Stimulated activated CD8-positive, alpha-beta memory T cell treated with anti-CD3 and anti-CD28 coated beads, Interleukin-4, amount 100 ng/mL, for 48 hours (primary cell): ENCODE measurements around the gene P2RY14.

ENCODE experiments used
- DNase-seq: peaks from one replicate; pipeline ENCODE4 v3.0.0-alpha.2; 2020

Gene P2RY14

GRCh38 chr3:151278230-151278629 lies at the start of gene P2RY14:
Gene P2RY14 (minus strand): TSS chr3:151278542. CDS start chr3:151214316, 64,226 bp downstream.
- no peak for DNase-seq

- DNase-seq: no peak
Measured at GRCh38 chr3:151327571-151328198, 49.3 kb upstream of the P2RY14 start.

DNA sequence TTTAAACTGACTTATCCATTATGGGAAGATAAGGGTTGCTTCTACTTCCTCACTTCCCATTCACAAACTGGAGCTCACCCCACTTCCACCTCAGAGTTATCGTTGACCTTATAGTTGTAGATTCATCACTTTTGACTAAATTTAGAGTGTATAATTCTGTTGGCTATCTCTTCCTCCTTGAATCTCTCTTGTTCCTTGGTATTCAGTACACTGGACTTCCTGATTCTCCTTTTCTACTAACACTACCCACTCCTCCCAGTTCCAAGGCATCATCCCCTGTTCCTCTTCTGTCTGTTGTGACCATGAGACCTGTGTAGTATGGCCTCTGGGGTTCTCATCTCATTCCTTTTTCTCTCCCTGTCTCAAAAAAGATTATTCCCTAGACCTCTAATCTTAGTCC lies 44.2 kb upstream of the P2RY14 start:
- DNase-seq: no peak

DNA sequence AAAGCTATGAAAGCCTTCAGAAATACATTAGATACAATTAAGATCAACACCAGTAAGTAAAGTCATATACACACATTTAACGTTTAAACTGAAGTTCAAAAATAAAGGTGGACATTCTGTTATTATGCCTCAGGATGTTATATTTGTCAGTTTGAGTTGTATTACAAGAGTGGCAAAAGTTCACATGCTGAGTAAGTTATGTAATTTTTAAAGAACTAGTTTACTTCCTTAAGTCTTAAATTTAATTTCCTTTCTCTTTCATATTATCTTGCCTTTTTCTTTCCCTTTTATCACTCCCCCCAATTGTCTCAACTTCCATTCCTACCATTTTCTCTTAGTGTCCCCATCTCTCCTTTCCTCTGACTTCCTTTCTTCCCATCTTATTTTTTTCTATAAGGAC lies 43.2 kb upstream of the P2RY14 start:
- no peak for DNase-seq

DNA sequence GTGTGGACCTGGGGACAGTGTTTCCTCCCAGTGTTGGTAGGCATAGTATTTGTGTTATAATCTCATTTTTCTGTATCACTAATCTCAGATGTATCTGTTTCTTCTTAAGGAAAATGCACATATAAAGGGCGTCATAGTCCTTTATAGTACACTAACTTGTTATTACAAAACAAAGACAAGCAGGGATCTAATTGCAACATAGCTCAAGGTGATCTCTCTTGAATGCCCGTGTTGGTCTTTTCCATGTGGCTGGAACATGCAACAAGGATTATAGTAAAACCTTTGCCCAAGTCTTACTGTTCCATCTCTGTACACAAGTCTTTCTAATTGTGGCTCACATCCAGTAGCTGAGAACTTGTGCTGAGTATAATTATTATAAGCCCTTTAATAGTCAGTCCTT lies 41.8 kb upstream of the P2RY14 start:
- no peak for DNase-seq

GRCh38 chr3:151319628-151320027 lies 41.3 kb upstream of the P2RY14 start:
- DNase-seq: no peak

DNA sequence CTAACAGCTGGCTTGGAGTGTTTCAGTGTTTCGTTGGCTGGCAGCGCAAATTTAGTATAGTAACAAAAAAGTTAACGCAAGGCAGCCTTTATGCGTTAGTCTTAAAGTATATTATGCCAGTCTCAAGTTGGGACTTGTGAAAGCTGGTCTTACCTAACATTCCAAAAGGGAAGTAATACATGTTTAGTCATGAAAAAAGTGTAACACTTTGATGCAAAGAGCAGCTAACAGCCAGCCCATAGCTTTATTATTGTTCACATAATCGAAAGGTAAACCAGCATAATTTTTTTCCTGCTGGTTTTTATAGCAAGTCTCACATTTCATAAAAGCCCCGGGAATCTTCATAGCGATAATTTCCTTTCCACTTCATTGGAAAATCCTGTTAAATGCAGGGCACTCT lies 40.6 kb upstream of the P2RY14 start:
- DNase-seq: no peak

DNA sequence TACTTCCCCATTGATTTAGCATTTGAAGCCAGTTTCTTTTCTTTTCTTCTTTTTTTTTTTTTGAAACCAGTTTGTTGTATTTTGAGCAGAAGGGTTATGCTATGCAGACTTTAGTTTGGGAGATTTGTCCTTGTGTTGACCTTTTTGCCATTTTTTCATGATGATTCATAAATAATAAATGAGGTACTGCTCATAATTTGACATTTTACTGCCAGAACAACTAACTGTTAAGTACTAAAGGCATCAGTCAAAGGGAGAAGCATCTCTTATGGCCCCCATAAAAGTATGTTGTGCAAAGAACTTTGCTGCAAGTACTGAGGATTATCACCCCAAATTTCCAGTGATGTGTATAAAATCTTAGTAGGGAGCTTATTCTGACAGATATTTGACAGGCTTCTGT lies 40.0 kb upstream of the P2RY14 start:
- DNase-seq: no peak

DNA sequence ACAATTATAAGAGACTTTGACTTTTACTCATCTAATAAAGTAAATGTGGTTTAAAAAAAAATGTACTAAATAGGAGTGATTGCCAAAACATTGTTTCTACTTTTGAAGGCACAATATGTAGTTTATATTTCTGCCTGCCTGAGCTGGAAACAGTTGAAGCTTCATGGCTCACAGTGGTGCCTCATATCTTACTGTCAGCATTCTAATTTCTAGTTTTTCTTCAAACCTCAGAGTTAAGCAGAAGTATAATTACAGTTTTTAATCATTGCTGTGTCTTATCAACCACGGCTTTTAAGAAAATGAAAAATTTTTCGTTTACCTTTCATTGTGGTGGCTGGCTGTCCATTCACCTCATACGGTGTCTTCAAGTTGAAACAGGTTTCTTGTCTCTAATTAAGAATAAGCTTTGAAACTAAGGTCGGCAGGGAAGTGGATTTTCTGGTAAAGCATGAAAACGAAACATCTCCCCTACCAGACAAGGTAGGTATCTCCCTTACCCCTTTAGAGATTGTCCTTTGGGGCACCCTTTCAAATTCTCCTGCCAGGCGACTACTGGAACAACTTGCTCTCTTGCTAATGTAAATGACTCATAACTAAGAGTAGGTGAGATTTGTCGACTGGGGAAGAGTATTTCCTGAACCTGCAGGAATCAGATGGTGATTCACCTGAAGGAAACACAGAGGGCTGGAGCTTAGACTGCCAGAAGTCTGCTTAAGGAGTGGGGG lies 38.1 kb upstream of the P2RY14 start, which contains the start of gene GPR87:
TSS of gene GPR87 (minus strand) at position 554 of the 725 bp plus-strand sequence. CDS start 16,720 bp downstream, outside the sequence.
- DNase-seq: peak; percentile 44

DNA sequence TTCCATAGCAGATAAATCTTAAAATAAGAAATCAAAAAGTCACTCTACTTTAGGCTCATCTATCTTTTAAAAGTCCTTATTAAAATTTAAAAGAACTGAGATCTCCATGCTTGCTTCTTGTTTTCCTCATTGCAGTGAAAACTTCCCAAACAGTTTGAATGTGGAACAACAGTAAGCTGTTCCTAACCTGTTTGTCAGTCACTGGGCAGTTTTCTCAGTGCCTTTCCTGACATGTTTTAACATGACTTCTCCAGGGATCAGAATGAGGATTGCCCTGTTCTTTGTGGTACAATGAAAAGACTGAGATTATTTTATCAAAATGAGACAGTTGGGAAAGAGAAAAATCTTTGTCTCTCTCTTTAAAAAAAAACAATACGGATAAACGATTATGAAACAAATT lies 37.5 kb upstream of the P2RY14 start:
- no peak for DNase-seq

DNA sequence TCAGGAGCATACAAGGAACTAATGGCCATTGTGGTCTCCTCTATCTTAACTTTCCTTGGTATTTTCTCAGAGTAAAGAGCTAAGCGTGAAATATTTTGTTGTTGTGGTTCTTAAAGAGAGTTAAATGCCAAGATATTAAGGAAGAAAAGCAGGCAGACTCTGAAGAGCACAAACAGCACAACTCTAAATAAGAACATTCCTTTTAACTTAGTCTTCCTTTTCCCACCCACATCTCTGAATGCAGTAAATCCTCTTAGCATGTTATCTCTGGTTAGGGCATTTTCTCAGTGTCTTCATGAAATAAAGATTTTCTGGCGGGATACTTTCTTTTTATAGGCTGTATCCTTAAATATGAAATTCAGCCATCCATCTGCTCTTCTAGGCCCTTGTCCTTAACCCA lies 36.8 kb upstream of the P2RY14 start:
- no peak for DNase-seq

GRCh38 chr3:151314593-151314992 lies 36.3 kb upstream of the P2RY14 start:
- no peak for DNase-seq

- DNase-seq: no peak
Measured at GRCh38 chr3:151314137-151314536, 35.8 kb upstream of the P2RY14 start.

- DNase-seq: no peak
Measured at GRCh38 chr3:151312972-151313371, 34.6 kb upstream of the P2RY14 start.

- DNase-seq: no peak
Measured at GRCh38 chr3:151309566-151309965, 31.2 kb upstream of the P2RY14 start.

GRCh38 chr3:151307583-151308488 lies 29.5 kb upstream of the P2RY14 start:
- no peak for DNase-seq

GRCh38 chr3:151307131-151307530 lies 28.8 kb upstream of the P2RY14 start:
- no peak for DNase-seq

GRCh38 chr3:151306168-151306810 lies 27.9 kb upstream of the P2RY14 start:
- peak; percentile 40 for DNase-seq

DNA sequence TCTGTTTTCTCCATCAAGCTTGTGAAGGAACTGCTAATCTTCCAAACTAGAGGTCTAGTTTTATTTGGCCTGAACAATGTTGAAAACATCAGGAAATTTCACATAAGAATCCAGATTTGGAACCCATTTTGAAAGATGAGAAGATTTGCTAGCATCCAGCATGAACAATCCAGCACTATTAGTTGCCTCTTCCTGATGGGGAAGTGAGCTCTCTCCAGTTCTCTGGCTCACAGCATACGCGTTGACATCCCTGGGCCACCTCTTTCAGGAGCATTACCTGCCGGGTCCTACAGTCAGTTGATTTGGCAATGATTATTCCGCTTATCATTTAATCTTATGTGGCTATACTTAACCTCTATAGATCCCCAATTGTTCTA lies 27.4 kb upstream of the P2RY14 start:
- DNase-seq: no peak

DNA sequence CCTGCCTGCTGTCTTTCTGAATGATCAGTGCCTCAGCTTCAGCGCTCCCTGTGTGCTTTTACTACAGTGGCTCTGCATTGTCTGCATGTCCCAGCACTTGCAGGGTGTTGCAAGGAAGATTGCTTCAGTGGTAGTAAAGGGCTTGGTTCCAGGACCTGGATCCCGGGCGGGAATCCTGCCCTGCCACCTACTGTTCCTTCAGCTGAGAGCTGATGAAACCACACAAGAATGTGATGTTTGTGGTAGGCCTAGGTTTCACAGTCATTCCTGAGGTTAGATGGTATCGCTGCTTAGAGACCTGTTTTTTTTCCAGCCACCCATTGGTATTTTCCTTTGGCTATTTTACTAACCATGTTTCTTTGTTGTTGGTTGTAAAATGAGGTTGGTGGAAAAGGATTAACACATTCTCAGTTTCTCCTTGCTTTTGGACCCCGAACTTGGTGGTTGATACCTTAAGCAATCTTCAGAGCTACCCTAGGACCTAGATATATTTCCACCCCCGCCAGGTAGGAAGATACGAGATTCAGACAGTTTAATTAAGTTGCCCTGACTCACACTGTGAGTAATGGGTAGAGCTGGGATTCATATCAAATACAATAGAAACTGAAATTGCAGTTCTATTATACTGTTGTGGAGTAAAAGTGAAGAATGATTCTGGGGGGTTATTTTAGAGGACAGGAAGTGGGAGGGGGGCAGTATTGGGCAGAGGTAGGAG lies 26.9 kb upstream of the P2RY14 start:
- peak; percentile 62 for DNase-seq

- DNase-seq: peak; percentile 46
Measured at GRCh38 chr3:151303751-151304150, 25.4 kb upstream of the P2RY14 start.

DNA sequence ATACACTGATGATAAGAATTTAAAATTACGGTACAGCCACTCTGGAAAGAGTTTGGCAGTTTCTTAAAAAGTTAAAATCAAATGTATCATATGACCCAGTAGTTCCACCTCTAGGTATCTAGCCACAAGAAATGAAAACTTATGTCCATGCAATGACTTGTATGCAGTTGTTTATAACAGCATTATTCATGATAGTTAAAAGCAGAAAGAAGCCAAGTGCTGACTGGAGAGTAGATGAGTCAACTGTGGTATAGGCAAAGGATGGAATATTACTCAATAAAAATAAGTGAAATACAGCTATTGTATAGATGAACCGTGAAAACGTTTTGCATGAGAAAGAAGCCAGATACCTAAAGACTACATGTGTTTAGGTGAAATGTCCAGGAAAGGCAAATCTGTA lies 23.4 kb upstream of the P2RY14 start:
- no peak for DNase-seq
